SK-N-SH (cell line): ENCODE results near the gene BAIAP2L1.

ENCODE experiments used
- EP300 ChIP-seq, 2 experiments: IDR thresholded peaks; 2 replicates each; pipeline versions ENCODE4 v1.4.0 to v1.6.1; 2012; ENCODE audit warnings: borderline replicate concordance in 1 of 2, low read depth in 1 of 2, low read length in 1 of 2
- EZH2phosphoT487 ChIP-seq: fragments of 200-600 bp; sonication (generic); IDR thresholded peaks from 2 replicates; pipeline ENCODE4 v1.6.1; 2017; ENCODE audit warnings: low read depth, mixed run types, mild to moderate bottlenecking, antibody characterized with exemption, moderate library complexity, borderline replicate concordance
- GABPA ChIP-seq: IDR thresholded peaks from 2 replicates; pipeline ENCODE4 v1.4.0; 2012; ENCODE audit warnings: low read depth, mild to moderate bottlenecking
- POLR2AphosphoS5 ChIP-seq: IDR thresholded peaks from 2 replicates; pipeline ENCODE4 v1.6.1; 2012; ENCODE audit warnings: low read depth, low read length
- RAD21 ChIP-seq: IDR thresholded peaks from 2 replicates; pipeline ENCODE4 v1.6.1; 2012; ENCODE audit warnings: mild to moderate bottlenecking, low read length
- TF ChIP-seq, protein P1 (sequence below): fragments of 200-600 bp; sonication (generic); IDR thresholded peaks from 2 replicates; pipeline ENCODE4 v1.6.1; 2017; ENCODE audit warnings: antibody characterized with exemption, mild to moderate bottlenecking, moderate library complexity
- TF ChIP-seq, protein P2 (sequence below): IDR thresholded peaks from 2 replicates; pipeline ENCODE4 v1.6.1; 2012; ENCODE audit warnings: mild to moderate bottlenecking, low read depth, low read length, moderate library complexity
- TF ChIP-seq, protein P3 (sequence below): IDR thresholded peaks from 2 replicates; pipeline ENCODE4 v1.4.0; 2012; ENCODE audit warnings: low read depth

DNA sequence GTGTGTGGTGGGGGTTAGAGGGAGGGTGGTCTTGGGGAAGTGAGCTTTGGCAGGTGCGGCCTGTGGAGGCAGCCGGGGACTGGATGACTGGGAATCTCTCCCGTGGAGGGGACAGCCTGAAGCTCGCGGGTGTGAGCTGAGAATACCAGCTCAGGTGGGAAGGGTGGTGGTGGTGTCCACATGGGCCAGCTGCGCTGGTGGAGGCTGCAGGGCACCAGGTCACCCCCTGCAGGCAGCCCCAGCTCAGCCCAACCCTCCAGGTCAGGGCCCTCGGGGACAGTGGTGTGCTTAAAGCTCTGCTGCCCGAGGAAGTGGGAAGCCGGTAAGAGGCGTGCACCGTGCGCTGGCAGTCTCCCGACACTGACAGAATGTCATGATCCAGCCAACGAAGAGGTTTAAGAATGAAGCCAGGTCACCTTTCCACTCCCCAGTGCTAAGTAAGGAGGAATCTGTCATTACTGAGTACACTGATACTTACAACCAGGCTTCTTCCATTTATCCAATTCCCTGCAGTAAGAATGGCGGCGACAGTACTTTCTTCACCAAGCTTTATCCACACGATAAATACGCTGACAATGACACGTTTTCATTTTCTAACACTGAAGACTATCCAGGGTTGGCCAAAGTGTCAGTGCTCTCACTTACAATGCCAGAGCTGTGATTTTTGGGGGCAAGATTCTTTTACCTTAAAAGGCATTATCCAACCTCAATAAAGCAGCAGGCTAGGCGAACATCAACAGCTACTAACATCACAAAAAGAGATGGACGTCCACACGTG, 99.0 kb downstream of the BAIAP2L1 start:
- TF ChIP-seq EP300 (IDR thresholded peaks at IDR 0.05; ENCODE audit: borderline replicate concordance in 1 of 2, low read depth in 1 of 2, low read length in 1 of 2) = no peak
- TF ChIP-seq, protein P1, sequence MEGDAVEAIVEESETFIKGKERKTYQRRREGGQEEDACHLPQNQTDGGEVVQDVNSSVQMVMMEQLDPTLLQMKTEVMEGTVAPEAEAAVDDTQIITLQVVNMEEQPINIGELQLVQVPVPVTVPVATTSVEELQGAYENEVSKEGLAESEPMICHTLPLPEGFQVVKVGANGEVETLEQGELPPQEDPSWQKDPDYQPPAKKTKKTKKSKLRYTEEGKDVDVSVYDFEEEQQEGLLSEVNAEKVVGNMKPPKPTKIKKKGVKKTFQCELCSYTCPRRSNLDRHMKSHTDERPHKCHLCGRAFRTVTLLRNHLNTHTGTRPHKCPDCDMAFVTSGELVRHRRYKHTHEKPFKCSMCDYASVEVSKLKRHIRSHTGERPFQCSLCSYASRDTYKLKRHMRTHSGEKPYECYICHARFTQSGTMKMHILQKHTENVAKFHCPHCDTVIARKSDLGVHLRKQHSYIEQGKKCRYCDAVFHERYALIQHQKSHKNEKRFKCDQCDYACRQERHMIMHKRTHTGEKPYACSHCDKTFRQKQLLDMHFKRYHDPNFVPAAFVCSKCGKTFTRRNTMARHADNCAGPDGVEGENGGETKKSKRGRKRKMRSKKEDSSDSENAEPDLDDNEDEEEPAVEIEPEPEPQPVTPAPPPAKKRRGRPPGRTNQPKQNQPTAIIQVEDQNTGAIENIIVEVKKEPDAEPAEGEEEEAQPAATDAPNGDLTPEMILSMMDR = no peak
- TF ChIP-seq RAD21 = no peak
- no peak for TF ChIP-seq EZH2phosphoT487
- no peak for TF ChIP-seq POLR2AphosphoS5
- TF ChIP-seq, protein P2, sequence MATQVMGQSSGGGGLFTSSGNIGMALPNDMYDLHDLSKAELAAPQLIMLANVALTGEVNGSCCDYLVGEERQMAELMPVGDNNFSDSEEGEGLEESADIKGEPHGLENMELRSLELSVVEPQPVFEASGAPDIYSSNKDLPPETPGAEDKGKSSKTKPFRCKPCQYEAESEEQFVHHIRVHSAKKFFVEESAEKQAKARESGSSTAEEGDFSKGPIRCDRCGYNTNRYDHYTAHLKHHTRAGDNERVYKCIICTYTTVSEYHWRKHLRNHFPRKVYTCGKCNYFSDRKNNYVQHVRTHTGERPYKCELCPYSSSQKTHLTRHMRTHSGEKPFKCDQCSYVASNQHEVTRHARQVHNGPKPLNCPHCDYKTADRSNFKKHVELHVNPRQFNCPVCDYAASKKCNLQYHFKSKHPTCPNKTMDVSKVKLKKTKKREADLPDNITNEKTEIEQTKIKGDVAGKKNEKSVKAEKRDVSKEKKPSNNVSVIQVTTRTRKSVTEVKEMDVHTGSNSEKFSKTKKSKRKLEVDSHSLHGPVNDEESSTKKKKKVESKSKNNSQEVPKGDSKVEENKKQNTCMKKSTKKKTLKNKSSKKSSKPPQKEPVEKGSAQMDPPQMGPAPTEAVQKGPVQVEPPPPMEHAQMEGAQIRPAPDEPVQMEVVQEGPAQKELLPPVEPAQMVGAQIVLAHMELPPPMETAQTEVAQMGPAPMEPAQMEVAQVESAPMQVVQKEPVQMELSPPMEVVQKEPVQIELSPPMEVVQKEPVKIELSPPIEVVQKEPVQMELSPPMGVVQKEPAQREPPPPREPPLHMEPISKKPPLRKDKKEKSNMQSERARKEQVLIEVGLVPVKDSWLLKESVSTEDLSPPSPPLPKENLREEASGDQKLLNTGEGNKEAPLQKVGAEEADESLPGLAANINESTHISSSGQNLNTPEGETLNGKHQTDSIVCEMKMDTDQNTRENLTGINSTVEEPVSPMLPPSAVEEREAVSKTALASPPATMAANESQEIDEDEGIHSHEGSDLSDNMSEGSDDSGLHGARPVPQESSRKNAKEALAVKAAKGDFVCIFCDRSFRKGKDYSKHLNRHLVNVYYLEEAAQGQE = no peak
- TF ChIP-seq, protein P3, sequence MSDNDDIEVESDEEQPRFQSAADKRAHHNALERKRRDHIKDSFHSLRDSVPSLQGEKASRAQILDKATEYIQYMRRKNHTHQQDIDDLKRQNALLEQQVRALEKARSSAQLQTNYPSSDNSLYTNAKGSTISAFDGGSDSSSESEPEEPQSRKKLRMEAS = no peak
- TF ChIP-seq GABPA = no peak
